ENCODE results near the gene PPM1K.

PPM1K gene

GRCh38 chr4:88276952-88277710 lies 7.2 kb downstream of the PPM1K start:
- DNase-seq (ENCODE audit: low spot score): no peak

- DNase-seq (ENCODE audit: low spot score): peak; percentile 18
These were observed 8.3 kb downstream of the PPM1K start for GRCh38 chr4:88275949-88276515.

GRCh38 chr4:88275516-88275915 lies 8.8 kb downstream of the PPM1K start:
- no peak for DNase-seq (ENCODE audit: low spot score)

GRCh38 chr4:88268913-88269312 lies 15.4 kb downstream of the PPM1K start:
- no peak for DNase-seq (ENCODE audit: low spot score)

GRCh38 chr4:88264336-88264735 lies 20.0 kb downstream of the PPM1K start:
- no peak for DNase-seq (ENCODE audit: low spot score)

- no peak for DNase-seq (ENCODE audit: low spot score)
These were observed 26.6 kb downstream of the PPM1K start for GRCh38 chr4:88257726-88258125.

- DNase-seq (ENCODE audit: low spot score): no peak
These were observed 29.2 kb downstream of the PPM1K start for GRCh38 chr4:88255111-88255510.

- DNase-seq (ENCODE audit: low spot score): no peak
These were observed 32.4 kb downstream of the PPM1K start for GRCh38 chr4:88251924-88252323.

- DNase-seq (ENCODE audit: low spot score): no peak
These were observed 37.2 kb downstream of the PPM1K start for GRCh38 chr4:88247148-88247547.

- no peak for DNase-seq (ENCODE audit: low spot score)
These were observed 37.8 kb downstream of the PPM1K start for GRCh38 chr4:88246600-88246999.

GRCh38 chr4:88244816-88245579 lies 39.4 kb downstream of the PPM1K start:
- DNase-seq (ENCODE audit: low spot score): peak; percentile 32

- DNase-seq (ENCODE audit: low spot score): no peak
These were observed 40.3 kb downstream of the PPM1K start for GRCh38 chr4:88244056-88244455.

- peak; percentile 25 for DNase-seq (ENCODE audit: low spot score)
These were observed 42.2 kb downstream of the PPM1K start for GRCh38 chr4:88242144-88242543.

GRCh38 chr4:88240297-88240714 lies 44.1 kb downstream of the PPM1K start:
- DNase-seq (ENCODE audit: low spot score): no peak

- no peak for DNase-seq (ENCODE audit: low spot score)
These were observed 53.2 kb downstream of the PPM1K start for GRCh38 chr4:88230969-88231771.

- DNase-seq (ENCODE audit: low spot score): no peak
These were observed 53.9 kb downstream of the PPM1K start for GRCh38 chr4:88230461-88230891.

GRCh38 chr4:88227734-88228133 lies 56.6 kb downstream of the PPM1K start:
- DNase-seq (ENCODE audit: low spot score): no peak

- DNase-seq (ENCODE audit: low spot score): no peak
These were observed 58.2 kb downstream of the PPM1K start for GRCh38 chr4:88226143-88226542.

- no peak for DNase-seq (ENCODE audit: low spot score)
These were observed 58.9 kb downstream of the PPM1K start for GRCh38 chr4:88225232-88226105.

- no peak for DNase-seq (ENCODE audit: low spot score)
These were observed 60.8 kb downstream of the PPM1K start for GRCh38 chr4:88223516-88223915.

- DNase-seq (ENCODE audit: low spot score): peak; percentile 61
These were observed 65.3 kb downstream of the PPM1K start for GRCh38 chr4:88219099-88219498.
